Anterior cingulate cortex (tissue), 58 donors: ENCODE results near the gene GDI2.
"Not testable (repeated sequence)": the region's sequence is repeated elsewhere in the genome, so short reads cannot be mapped to it uniquely, and the experiment has no call there.

Source experiments
- DNase-seq, 58 donors: peaks; one replicate each; lab custom pipeline; 2025; lab: John Stamatoyannopoulos, UW

Gene GDI2

GRCh38 chr10:5829267-5829666, 16.0 kb upstream of the GDI2 start:
- DNase-seq: no peak

GRCh38 chr10:5828725-5829124, 15.5 kb upstream of the GDI2 start:
- no peak for DNase-seq

DNA sequence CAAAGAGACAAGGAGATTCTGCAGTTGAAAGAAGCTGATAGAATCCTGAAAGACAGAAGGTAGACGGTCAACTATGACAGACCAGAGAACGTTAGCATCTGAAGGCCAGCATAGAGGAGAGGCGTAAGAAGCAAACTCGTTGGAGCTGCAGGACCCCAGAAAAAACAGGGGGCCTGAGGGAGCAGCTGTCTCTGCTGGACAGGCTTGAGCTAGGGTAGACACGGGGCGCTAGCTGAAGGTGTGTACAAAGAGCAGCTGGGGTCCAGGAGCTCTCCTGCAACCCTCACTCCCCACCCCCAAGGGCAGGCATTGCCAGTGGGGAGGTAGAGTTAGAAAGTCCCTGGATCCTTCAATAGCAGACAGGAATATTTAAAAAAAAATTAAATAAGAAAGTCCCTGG, 14.6 kb upstream of the GDI2 start:
- no peak for DNase-seq

- not testable (repeated sequence) for DNase-seq
Observed at GRCh38 chr10:5826511-5826910, 13.3 kb upstream of the GDI2 start.

GRCh38 chr10:5818894-5819293, 5.7 kb upstream of the GDI2 start:
- peak in 7 of 58 donors; percentile 3 to 14 (median 7) for DNase-seq

- DNase-seq: no peak
Observed at GRCh38 chr10:5818048-5818331, 4.8 kb upstream of the GDI2 start.

- DNase-seq: peak in 1 of 58 donors; percentile 14
Observed at GRCh38 chr10:5817322-5818047, 4.3 kb upstream of the GDI2 start.

- DNase-seq: no peak
Observed at GRCh38 chr10:5816170-5816569, 2.9 kb upstream of the GDI2 start.

GRCh38 chr10:5814110-5815107, 1.2 kb upstream of the GDI2 start:
- DNase-seq: no peak

DNA sequence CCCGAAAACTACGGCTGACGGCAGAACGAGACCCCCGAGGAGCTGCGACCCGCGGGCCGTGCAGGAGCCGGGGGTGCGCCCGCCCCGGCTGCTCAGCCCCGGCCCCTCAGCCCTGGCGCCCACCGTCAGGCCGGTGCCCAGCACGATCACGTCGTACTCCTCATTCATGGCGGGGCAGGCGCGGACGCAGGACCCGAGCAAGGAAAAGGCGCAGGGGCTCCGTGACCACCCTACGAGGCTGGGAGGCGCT, 218 bp downstream of the GDI2 start:
- peak in 2 of 58 donors; percentile 45 to 47 for DNase-seq

GRCh38 chr10:5812283-5813090, 747 bp downstream of the GDI2 start:
- peak in 36 of 58 donors; percentile 10 to 76 (median 42) for DNase-seq

DNA sequence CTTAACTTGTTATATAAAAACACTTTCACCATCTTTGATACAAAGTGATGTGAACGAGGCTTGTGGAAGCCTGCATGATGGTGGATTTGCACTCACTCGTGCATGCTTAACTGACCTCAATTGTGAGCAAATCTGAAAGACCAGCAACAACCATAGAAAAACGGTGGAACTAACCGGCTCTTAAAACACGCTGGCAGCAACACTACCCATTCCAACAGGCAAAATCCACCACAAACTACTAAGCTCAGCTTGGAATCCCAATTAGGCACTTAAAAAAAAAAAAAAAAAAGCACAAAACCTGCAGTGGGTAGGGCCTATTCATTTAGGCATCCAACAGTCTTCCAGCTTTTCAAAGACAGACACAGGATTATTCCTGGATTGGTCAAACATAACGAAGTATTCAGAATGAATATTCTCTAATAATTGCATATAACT, 1.8 kb downstream of the GDI2 start:
- DNase-seq: peak in 6 of 58 donors; percentile 2 to 29 (median 4)

DNA sequence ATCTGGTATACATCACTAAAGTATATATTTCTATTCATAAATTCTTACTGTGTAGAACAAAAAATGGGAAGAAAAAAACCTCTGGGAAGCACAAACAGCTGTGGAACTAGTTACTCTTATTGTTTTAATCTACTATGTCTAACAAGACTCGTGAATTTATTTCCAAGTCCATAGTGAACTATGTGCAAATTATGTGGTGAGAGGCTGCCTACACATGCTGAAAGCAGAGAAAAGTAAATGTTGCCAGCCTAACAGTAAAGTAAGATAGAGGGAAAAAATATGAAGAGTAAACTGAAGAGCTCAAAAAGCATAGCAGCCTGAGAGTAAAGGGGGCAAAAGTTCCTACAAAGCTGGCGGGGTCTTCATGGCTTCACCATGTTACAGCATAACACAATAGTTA, 3.0 kb downstream of the GDI2 start:
- DNase-seq: no peak

DNA sequence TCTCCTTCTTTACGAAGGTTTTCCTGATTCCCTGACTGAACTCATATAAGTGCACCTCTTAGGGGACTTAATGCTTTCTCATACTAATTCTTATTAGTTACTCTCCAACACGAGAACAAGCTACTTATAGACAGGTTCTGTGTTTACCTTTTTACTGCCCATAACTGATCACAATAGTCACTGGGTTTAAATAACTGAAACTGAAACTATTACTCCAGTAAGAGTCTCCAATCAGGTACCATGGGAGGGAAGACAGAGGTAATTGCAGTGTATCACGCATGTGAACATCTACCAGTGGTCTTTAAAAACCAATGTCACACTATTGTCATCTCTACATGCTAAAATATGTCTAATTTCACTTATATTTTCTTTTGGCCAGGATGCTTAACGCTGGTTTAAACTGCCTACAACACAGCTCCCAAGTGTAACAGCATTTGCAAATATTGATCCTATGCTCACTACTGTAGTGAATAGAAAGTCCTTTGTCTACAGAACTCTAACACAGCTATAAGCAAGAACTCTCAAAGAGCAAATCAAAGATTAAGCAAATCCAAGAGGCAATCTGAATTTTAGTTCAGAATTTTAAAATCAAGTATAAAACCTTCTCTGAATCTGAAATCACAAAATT, 3.6 kb downstream of the GDI2 start:
- no peak for DNase-seq

DNA sequence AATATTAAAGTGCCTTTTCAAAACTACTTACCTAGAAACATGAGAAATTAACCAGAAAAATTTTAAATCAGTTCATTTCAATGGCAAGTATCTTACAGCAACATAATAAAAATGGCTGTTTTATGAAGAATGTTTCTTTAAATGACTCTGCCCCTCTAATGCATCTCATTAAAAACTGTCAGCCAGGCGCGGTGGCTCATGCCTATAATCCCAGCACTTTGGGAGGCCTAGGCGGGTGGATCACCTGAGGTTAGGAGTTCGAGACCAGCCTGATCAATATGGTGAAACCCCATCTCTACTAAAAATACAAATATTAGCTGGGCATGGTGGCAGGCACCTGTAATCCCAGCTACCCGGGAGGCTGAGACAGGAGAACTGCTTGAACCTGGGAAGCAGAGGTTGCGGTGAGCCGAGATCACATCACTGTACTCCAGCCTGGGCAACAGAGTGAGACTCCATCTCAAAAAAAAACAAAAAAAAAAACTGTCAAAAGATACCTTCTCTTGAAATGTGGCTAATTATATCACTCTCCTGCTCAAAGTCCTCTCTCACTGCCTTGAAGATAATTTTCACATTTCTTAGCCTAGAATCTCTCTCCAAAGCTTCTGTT, 4.3 kb downstream of the GDI2 start:
- DNase-seq: not testable (repeated sequence)

DNA sequence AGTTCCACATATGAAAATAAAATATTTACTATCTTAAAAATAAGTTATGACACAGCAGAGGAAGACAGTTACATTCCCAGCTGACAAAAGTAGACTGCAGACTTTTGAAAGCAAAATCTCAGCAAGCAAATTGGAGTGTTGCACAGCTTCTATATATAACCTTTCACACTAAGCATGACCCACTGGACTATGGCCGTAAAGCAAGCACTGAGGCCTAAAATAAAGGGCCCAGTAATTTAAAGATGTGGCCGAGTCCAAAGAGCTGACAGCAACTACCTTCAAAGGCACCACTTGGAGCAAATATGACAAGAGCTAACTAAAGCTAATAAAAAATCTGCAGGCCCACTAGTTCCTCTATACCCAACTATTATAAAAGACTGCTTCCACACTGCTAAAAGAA, 6.5 kb downstream of the GDI2 start:
- no peak for DNase-seq

GRCh38 chr10:5805711-5806110, 7.5 kb downstream of the GDI2 start:
- DNase-seq: no peak

DNA sequence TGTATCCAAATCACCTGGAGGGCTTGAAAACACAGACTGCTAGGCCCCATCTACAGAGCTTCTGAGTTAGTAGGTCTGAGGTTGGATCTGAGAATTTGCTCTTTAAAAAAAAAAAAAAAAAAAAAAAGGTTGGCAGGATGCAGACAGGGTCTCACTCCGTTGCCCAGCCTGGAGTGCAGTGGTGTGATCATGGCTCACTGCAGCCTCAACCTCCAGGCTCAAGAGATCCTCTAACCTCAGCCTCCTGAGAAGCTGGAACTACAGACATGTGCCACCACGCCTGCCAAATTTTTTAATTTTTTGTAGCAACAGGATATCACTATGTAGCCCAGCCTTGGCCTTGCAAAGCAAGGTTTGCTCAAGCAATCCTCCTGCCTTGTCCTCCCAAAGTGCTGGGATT, 8.0 kb downstream of the GDI2 start:
- DNase-seq: no peak

DNA sequence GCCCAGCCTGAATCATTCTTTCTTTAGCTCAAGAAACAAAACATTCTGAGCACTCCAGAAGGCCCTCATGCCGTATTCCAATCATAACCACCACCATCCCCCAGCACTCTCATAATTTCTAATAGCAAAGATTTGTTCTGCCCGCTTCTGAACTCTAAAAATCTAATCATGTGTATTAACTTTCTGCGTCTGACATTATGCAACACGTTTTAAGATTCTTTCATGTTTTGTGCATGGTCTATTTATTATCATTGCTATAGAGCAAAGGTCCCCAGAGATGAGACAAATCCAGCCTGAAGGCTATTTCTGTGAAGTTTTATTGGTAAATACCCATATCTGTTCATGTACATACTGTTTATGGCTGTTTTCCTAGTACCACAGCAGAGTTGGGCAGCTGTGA, 8.8 kb downstream of the GDI2 start:
- no peak for DNase-seq

GRCh38 chr10:5800782-5801181, 12.5 kb downstream of the GDI2 start:
- DNase-seq: no peak
